H1 (cell line): ENCODE data around the gene NRXN2. TPM values are rescaled to one million over a fixed set of nuclear protein-coding genes. Genes with fewer than 3 reads are reported as not detected.

Experiments
- HDAC2 ChIP-seq, 2 experiments: fragments of 300-600 bp in 1 of 2; sonication (generic) in 1 of 2; IDR thresholded peaks; 2 replicates each; pipeline ENCODE4 v1.6.1; 2011 to 2012; ENCODE audit warnings: low read depth in 2 of 2, low read length in 2 of 2, mild to moderate bottlenecking in 2 of 2, moderate library complexity in 2 of 2, borderline replicate concordance in 1 of 2, inconsistent platforms in 1 of 2
- polyA plus RNA-seq, 7 experiments: library from polyadenylated mRNA; depleted of rRNA in 3 of 7; stranded (reverse) in 5 of 7; unstranded in 2 of 7; fragments of >200 nt in 5 of 7; fragments of 200-250 nt in 2 of 7; gene quantifications; 1 replicate in 5 of 7; 2 replicates in 1 of 7; 4 replicates in 1 of 7; pipeline versions ENCODE4 v1.2.1 to v1.2.3, GENCODE V29; 2011 to 2013; ENCODE audit warnings: missing spikeins in 2 of 7, mixed read lengths in 2 of 7
- total RNA-seq: library from RNA; stranded (reverse); fragmentation: NEBNext Ultra II Directional; extraction: Animal tissue kit (Norgen Biotek cat#: 25700); gene quantifications from 2 replicates; pipeline ENCODE4 v1.2.1, GENCODE V29; 2021

Gene NRXN2
- total and polyA plus RNA-seq, 2 of the 8 experiments (the other 6 are each of a cell fraction or from before 2014, with no cell fraction given) = 1.3 to 11.5 TPM

- no peak for TF ChIP-seq HDAC2 (IDR thresholded peaks at IDR 0.05; ENCODE audit: borderline replicate concordance in 1 of 2, low read depth in 2 of 2, low read length in 2 of 2)
Observed at GRCh38 chr11:64624883-64625481, 98.0 kb downstream of the NRXN2 start (continued).
